HG03575 (cell line): ENCODE measurements around the gene ANAPC16.

Experiments used
- ATAC-seq: cut with Tn5 transposase; IDR thresholded peaks from one replicate; pipeline ENCODE4 v1.9.1; 2021; ENCODE audit not compliant: unreplicated experiment, insufficient number of reproducible peaks, low FRiP score; ENCODE audit errors: extremely low read depth

The ANAPC16 gene

DNA sequence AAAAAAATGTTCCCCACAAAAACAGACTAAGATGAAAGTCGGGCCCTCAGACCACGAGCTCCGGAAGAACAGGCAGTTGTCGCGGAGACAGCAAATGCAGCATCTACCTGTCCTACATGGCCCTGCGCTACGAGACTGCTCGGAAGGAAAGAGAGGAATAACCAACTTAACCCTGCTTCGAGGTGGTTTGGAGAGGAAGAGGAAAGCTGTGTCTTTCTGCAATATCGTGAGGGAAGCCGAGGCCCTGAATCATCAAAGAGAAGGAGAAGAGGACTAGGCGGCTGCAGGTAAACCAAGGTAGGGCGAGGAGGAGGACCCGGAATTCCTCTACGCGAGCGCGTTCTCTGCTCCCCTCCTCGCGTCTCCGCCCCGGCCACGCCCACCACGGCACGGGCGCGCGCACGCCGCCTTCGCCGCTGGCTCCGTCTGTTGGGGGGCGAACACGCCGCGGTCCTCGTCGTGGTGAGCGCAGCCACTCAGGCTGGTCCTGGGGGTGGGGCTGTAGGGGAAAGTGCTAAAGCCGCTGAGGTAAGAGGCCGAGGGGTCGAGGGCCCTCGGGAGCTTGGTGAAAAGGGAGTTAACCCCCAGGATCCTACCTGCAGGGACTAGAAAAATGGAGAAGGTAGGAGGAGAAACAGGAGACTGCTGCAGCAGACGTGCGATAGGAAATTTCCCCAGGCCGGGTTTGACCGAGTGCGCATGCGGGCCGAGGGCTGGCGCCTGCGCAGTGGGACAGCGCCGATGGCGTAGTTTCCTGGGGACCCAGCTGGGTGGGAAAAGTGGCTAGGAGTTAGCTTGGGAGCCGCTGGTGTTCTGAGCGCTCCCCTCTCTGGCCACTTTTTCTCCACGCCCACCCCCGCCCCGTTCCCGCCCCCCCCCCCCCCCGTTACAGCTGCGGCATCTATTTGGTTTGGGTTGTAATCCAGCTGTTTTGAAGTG, at the start of gene ANAPC16, which contains the start of gene ASCC1:
Gene ANAPC16, plus strand, starts transcription at position 402 of the 939 bp plus-strand sequence. CDS start 7,903 bp downstream, outside the sequence.
Gene ASCC1, minus strand, starts transcription at position 666 of the 939 bp plus-strand sequence. CDS start 2,978 bp downstream, outside the sequence.
- ATAC-seq = no peak

DNA sequence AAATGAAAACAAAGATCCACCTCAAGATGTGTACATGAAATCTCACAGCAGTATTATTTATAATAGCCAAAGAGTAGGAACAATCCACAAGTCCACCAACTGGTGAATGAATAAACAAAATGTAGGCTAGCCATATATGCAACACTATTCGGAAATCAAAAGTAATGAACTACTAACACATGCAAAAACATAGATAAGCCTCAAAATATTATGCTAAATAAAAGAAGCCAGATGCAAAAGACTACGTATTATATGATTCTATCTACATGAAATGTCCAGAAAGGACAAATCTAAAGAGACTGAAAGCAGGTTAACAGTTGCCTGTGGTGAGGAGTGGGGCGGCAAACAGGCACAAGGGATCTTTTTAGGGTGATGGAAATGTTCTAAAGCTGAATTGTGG, 48.7 kb upstream of the ANAPC16 start:
- no peak for ATAC-seq

DNA sequence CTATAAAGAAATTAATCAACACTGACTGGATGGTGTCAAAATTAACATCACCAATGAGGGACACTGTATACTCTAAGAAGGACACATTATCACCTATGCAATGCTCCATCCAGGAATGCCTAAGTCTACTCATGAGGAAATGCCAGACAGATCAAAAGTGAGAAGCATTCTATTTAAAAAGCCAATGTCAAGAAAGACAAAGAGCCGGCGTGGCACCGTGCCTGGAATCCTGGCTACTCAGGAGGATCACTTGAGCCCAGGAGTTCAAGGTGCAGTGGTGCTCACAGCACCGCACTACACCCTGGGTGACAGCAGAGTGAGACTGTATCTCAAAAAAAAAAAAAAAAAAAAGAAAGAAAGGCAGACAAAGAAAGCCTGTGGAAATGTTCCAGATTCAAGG, 45.5 kb upstream of the ANAPC16 start:
- ATAC-seq = no peak

DNA sequence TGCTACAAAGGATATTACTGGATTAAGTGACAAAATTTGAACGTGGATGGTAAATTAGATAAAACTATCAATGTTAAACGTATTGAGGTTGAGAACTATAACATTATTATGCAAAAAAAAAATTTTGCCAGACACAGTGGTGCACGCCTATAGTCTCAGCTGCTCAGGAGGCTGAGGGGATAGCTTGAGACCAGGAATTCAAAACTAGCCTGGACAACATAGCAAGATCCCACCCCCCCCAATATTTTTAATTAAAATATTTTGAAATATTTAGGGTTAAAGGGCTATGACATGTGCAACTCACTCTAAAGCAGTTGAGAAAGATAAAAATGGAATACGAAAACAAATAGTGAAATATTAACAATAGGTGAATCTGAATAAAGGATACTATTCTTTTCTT, 45.1 kb upstream of the ANAPC16 start:
- no peak for ATAC-seq

DNA sequence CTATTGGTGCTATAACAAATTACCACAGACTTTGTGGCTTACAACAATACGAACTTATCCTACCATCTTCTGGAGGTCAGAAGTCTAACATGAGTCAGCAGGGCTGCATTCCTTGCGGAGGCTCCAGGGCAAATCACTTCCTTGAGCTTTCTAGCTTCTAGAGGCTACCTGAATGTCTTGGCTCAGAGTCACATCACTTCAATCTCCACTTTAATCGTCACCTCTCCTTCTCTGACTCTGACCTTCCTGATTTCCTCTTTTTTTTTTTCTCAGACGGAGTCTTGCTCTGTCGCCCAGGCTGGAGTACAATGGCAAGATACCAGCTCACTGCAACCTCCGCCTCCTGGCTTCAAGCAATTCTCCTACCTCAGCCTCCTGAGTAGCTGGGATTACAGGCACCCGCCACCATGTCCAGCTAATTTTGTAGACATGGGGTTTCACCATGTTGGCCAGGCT, 44.6 kb upstream of the ANAPC16 start:
- ATAC-seq = no peak

DNA sequence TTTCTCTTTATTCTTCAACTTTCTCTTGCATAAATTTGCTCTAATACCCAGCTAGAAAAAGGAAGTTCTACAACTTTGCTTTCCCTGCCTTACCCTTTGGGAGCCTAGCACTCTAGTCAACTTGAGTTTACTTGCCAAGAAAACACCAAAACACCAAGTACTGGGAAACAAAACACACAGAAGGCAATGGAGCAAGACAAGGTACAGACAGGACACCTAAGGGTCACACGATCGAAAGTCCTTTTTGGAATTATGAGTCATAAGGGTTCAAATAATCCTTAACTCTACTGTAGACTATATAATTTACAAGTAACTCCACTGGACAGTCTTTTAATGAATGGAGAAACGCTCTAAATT, 42.6 kb upstream of the ANAPC16 start:
- ATAC-seq = no peak

DNA sequence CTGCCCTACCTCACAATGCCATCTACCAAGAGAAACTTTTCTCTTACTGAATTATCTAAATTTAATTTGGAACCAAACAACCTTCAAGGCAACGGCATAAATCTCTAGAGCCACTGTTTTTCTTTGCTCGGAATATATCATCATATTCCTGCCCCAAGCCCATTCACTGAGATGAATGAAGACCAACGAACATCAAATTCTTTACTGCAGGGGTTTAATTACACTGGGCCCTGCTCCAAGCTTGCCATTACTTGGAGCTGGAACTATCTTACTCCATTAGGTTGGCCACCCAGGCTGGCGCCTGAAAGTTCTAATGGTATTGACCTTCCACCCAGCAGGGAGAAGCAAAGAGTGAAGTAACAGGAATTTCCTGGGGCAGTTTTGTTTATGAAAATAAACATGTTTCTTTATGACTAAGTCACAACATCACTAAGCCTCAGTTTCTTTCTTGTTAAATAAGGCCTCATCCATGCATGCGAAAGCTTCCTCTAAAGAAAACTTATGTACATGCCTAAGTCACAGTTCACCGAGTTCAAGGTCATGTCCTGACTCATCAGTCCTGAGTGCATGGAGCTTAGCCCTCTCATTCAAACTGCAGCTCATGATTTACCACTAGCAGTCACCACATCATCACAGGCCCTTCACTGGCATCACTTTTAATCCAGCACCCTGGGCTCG, 42.1 kb upstream of the ANAPC16 start:
- no peak for ATAC-seq

DNA sequence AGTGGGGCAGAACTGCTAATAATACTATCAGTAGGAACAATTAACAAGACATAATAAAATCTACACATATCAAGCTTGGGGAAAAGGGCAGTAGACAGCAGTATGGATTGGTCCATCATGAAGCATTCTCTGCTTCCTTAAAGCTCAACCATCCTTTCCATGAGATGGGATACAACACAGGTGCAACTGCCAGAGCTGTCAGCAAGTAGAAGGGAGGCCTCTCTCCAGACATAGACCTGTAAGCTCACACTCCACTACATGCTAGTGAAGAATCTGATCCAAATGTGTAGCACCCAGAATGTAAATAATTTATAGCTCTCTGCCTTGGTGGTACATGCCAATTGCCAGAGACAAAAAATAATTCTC, 41.5 kb upstream of the ANAPC16 start:
- ATAC-seq = no peak

DNA sequence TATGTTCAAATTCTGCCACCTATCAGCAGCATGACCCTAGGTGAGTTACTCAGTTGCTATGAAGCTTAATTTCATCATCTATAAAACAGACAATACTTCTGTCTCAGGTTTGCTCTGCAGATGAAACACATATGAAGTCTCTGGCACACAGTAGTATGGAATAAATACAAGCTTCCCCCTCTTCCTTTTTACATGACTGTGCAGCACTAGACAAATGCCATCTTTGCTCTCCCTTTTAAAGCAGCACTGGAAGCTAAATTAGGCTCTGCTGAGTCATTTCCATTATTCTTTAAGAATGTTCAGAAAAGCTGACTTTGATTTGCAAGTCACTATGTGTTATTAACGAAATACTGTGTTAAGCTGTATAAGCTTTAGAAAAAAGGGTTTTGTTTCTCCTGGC, 40.7 kb upstream of the ANAPC16 start:
- ATAC-seq = no peak

DNA sequence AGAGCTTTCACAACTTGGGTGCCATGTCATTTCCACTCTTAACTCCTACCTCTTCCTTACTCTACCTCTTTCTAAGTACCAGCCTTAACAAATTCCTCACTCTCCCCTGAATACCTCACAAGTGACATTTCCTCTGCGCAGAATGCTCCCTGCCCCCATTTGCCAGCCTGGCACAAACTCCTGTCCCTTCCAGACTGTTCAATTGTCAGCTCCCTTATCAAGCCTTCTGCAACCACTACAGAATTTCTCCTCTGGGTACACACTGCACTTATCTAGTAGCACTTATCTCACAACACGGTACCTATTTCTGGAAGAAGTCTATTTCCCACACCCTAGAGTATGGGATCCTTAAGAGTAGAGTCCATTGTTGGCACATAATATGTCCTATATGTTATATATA, 39.1 kb upstream of the ANAPC16 start:
- no peak for ATAC-seq

DNA sequence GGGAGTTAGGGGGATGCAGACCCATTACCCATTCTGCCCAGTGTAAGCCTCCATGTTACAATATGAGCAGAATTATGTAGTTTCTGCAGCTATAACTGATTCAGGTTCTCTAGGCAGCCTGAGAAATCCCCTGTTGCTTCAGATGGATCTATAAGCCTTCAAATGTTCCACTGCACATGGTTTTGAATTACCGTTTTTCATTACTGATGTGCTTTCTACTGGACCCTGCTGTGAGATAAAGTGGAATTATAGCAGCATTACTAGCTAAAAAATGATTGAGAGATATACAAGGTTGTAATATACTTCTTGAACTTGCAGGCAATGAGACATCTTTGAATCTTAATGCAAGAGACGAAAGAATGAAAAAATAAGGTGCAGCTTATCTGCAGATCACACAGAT, 38.4 kb upstream of the ANAPC16 start:
- no peak for ATAC-seq

DNA sequence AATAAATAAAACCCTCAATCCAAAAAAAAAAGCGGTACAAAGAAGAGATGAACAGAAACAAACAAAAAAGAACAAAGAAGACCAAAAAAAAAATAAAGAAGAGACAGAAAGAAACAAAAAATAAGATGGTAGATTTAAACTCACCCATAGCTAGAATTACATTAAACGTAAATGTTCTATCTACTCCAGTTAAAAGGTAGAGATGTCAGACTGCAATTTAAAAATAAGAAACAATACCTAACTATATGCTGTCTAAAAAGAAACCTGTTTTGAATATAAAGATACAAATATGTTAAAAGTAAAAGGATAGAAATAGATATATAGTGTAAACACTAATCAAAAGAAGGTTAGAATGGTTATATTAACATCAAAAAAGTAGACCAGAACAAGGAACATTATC, 31.7 kb upstream of the ANAPC16 start:
- no peak for ATAC-seq

DNA sequence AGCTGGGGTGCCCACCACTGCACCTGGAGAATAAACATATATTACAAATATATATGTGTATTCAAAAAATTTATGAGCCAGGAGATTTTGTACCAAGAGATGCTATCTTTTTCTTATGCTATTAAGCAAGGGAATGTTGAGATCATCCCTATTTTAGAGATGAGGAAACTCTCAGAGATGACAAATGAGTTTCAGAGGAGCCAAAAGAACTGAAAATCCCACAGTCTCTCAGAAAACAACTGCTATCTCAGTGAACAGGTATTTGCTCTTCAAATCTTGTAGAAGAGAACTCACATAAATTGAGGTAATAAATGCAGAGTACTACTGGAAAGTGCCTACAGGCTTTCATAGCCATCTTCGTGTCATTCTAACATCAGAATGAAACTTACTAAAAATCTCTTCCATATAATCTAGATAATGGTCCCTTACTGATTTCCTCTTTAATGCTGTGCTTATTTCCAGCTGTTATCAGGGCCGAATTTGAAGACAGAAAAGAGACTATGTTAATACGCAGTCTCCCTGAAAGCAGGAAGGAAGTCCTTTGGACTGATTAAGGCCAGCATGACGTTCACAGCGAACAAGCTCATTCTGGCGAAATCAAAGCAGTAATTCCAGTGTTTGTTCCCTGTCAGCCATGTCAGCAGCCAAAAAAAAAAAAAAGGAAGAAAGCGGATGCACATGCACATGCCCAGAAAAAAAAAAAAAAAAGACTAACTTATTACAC, 29.4 kb upstream of the ANAPC16 start:
- no peak for ATAC-seq

DNA sequence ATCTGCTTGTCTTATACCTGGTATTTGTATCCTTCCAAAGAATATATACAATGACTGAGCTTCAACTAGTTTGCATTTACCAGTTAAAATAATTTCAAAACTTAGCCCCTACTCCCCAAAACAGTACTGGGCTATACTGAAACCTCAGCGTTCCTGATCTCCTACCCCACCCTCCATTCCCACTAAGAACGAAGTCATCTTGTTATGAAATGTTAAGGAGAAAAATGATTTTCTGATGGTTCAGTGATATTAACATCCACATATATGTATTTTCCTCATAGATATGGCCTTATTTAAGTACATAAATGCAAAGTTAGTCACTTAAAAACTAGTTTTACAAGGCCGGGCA, 28.9 kb upstream of the ANAPC16 start:
- no peak for ATAC-seq

DNA sequence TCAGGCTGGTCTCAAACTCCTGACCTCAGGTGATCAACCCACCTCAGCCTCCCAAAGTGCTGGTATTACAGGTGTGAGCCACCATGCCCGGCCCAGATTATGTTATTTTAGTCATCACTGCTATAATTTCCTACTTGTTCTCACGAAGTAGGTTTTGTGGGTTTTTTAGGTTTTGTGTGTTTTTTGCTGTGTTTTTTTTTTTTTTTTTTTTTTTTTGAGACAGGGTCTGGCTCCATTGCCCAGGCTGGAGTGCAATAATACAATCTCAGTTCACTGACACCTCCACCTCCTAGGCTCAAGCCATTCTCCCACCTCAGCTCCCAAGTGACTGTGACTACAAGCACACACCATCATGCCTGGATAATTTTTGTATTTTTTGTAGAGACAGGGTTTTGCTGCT, 20.9 kb upstream of the ANAPC16 start:
- no peak for ATAC-seq

DNA sequence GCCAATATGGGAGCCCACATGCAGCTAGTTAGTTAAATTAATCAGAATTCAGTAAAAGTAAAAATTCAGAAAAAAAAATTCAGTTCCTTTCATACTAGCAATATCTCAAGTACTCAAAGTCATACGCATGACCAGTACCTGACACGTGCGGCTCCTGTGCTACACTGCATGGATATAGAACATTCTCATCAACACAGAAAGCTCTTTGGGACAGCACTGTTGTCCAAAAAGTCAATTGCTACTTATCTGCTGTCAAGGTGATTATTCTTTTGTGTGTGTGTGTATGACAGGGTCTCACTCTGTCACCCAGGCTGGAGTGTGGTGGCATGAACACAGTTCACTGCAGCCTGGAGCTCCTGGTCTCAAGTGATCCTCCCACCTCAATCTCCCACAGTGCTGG, 14.9 kb upstream of the ANAPC16 start:
- ATAC-seq = no peak

DNA sequence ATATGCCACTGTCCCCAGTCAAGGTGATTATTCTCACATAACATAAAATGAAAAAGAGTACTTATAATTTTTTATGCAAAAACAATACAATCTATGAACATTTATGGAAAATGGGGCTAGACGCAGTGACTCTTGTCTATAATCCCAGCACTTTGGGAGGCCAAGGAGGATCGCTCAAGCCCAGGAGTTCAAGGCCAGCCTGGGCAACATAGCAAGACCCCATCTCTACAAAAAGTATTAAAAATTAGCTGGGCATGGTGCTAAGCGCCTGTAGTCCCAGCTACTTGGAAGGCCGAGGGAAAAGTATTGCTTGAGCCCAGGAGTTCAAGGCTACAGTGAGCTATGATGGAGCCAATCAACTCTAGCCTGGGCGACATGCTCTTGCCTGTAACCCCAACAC, 14.5 kb upstream of the ANAPC16 start:
- ATAC-seq = no peak

DNA sequence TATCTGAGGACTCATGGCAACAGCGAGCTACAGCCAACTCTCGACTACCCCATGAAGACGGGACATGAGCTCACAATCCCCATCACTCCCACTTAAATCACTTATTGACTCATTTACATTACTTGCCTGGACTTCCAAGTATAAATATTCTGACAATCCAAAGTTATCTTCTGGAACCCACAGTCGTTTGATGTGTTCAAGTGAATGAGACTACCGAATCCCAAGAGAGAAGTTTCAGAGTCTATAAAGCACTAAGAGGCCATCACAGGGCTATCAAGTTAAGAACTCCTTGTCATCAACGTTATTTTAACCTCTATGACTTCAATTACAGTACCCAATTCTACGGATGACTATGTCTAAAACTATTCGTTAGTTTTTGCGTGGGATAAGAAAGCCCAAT, 11.5 kb upstream of the ANAPC16 start:
- no peak for ATAC-seq

DNA sequence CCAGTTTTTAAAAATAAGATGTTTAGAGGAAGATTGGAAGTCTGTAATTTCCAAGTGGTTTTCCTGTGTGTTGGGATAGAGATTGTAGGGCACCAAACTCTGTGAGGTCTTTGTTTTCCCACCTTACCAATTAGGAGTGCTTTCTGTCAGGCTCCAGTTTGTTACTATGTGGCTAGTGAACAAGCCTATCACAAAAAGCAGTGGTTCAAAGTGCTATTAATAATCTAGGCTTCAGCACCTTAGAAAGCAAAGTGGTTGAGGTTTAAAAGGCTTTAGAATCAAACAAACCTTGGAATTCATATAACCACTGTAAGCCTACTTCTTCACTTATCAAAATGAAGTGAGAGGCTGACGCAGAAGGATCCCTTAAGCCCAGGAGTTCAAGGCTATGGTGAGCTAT, 11.1 kb upstream of the ANAPC16 start:
- no peak for ATAC-seq
